Tibial artery (tissue), 4 donors: ENCODE results near the gene CSPG4.

Experiments
- DNase-seq, 2 donors: peaks; one replicate each; pipeline ENCODE4 v3.0.0-alpha.2; 2019
- H3K27ac ChIP-seq, 2 donors: fragments of 200-600 bp; sonication (generic) in 1 of 2; 1 replicate in 1 of 2; 2 replicates in 1 of 2; pipeline ENCODE4 v1.5.1; 2018 to 2019; ENCODE audit warnings: mild to moderate bottlenecking in 1 of 2
- H3K27me3 ChIP-seq, 2 donors: fragments of 200-600 bp; sonication (generic) in 1 of 2; one replicate each; pipeline versions ENCODE4 v1.5.1 to v1.6.0; 2016 to 2019
- H3K36me3 ChIP-seq, 3 donors: fragments of 200-600 bp; sonication (generic) in 2 of 3; one replicate each; pipeline ENCODE4 v1.5.1; 2016 to 2019; ENCODE audit warnings: mild to moderate bottlenecking in 2 of 3
- H3K4me1 ChIP-seq, 4 donors: fragments of 200-600 bp; sonication (generic) in 2 of 4; 1 replicate in 3 of 4; 2 replicates in 1 of 4; pipeline ENCODE4 v1.5.1; 2016 to 2019
- H3K4me3 ChIP-seq, 2 donors: fragments of 200-600 bp; sonication (generic) in 1 of 2; 1 replicate in 1 of 2; 2 replicates in 1 of 2; pipeline ENCODE4 v1.5.1; 2018 to 2019; ENCODE audit warnings: mild to moderate bottlenecking in 2 of 2
- H3K9me3 ChIP-seq, 3 donors: fragments of 200-600 bp; sonication (generic) in 1 of 3; one replicate each; pipeline ENCODE4 v1.5.1; 2016 to 2019
- CTCF ChIP-seq, 2 experiments: fragments of 200-600 bp in 1 of 2; fragments of 450-650 bp in 1 of 2; IDR thresholded peaks; one replicate each; pipeline ENCODE4 v1.5.1; 2017 to 2019; ENCODE audit warnings: antibody characterized with exemption in 2 of 2, mild to moderate bottlenecking in 1 of 2, moderate library complexity in 1 of 2
- intact Hi-C: fragments of 100-400 bp; cut with DNase I; formaldehyde crosslinking; loops from one replicate; pipeline ENCODE4 v1.15.0; 2023; ENCODE audit warnings: low total_unique reads

CSPG4 gene

GRCh38 chr15:75672646-75673425 is 39.8 kb downstream of the CSPG4 start:
- H3K4me1 ChIP-seq: peaks cover 6 to 85% (median 70%) of the 10 kb centered on the region in 4 donors
- no peaks in the 10 kb centered on the region for H3K9me3 ChIP-seq
- TF ChIP-seq CTCF (IDR thresholded peaks at IDR 0.05): no peak
- peak overlapping the region; percentile 89 to 92 for H3K27ac ChIP-seq
- peaks cover 13 to 30% (median 23%) of the 10 kb centered on the region in 3 donors for H3K36me3 ChIP-seq
- DNase-seq: peak in 1 of 2 donors; percentile 89
- H3K27me3 ChIP-seq: no peaks in the 10 kb centered on the region
- peak overlapping the region in 1 of 2 donors; percentile 1 for H3K4me3 ChIP-seq
- intact Hi-C loops: no loop called here

- H3K4me1 ChIP-seq: peaks cover 9 to 91% (median 78%) of the 10 kb centered on the region in 4 donors
- no peak overlapping the region for H3K4me3 ChIP-seq
- TF ChIP-seq CTCF (IDR thresholded peaks at IDR 0.05): no peak
- H3K27ac ChIP-seq: peak overlapping the region; percentile 89 to 92
- peak in 1 of 2 donors; percentile 74 for DNase-seq
- no peaks in the 10 kb centered on the region for H3K27me3 ChIP-seq
- peaks cover 6 to 22% (median 14%) of the 10 kb centered on the region in 3 donors for H3K36me3 ChIP-seq
- H3K9me3 ChIP-seq: no peaks in the 10 kb centered on the region
- intact Hi-C loops: no loop called here
Observed at GRCh38 chr15:75671730-75672602, 40.7 kb downstream of the CSPG4 start.

- H3K27ac ChIP-seq: peak overlapping the region; percentile 89 to 92
- intact Hi-C loops: no loop called here
- no peak for TF ChIP-seq CTCF (IDR thresholded peaks at IDR 0.05)
Observed at GRCh38 chr15:75669879-75670212, 42.8 kb downstream of the CSPG4 start.

GRCh38 chr15:75669191-75669878 is 43.3 kb downstream of the CSPG4 start:
- Histone ChIP-seq H3K4me3 (no peak overlapping the region), H3K27me3 (no peaks in the 10 kb centered on the region), H3K36me3 (peaks cover 0 to under 1% (median 0%) of the 10 kb centered on the region in 3 donors), H3K4me1 (peaks cover 3 to 86% (median 67%) of the 10 kb centered on the region in 4 donors), H3K27ac (peak overlapping the region; percentile 89 to 92), H3K9me3 (no peaks in the 10 kb centered on the region)
- DNase-seq: no peak
- intact Hi-C loops: no loop called here
- no peak for TF ChIP-seq CTCF (IDR thresholded peaks at IDR 0.05)

More at GRCh38 chr15:75669879-75670212, 42.8 kb downstream of the CSPG4 start:
- H3K4me3 ChIP-seq: no peak overlapping the region
- H3K4me1 ChIP-seq: peaks cover 3 to 91% (median 72%) of the 10 kb centered on the region in 4 donors
- no peaks in the 10 kb centered on the region for H3K27me3 ChIP-seq
- H3K9me3 ChIP-seq: no peaks in the 10 kb centered on the region
- peaks cover 0 to 4% (median 0%) of the 10 kb centered on the region in 3 donors for H3K36me3 ChIP-seq
- no peak for DNase-seq

- Histone ChIP-seq H3K27me3 (no peaks in the 10 kb centered on the region), H3K4me3 (no peak overlapping the region), H3K9me3 (no peaks in the 10 kb centered on the region), H3K36me3 (peaks cover 0 to 14% (median 0%) of the 10 kb centered on the region in 3 donors), H3K4me1 (peaks cover 3 to 76% (median 55%) of the 10 kb centered on the region in 4 donors), H3K27ac (peak overlapping the region; percentile 89 to 92)
- DNase-seq: peak; percentile 90 to 96
- TF ChIP-seq CTCF (IDR thresholded peaks at IDR 0.05): no peak
- intact Hi-C loops: no loop called here
Observed at GRCh38 chr15:75666823-75667501, 45.7 kb downstream of the CSPG4 start.
